ENCODE measurements around the gene ECHS1. TPM values are rescaled to one million over a fixed set of nuclear protein-coding genes. Genes with fewer than 3 reads are reported as not detected.
A peak's percentile ranks its signal among the peaks of the same experiment; 100 is the strongest.

The ECHS1 gene
- total RNA-seq, 1 donor from 2014 or later = 69.8 TPM

GRCh38 chr10:133401981-133402725, 29.0 kb upstream of the ECHS1 start:
- no peak overlapping the region for H3K4me3 Mint-ChIP-seq
- no peaks in the 10 kb centered on the region for H3K9me3 Mint-ChIP-seq
- H3K27me3 Mint-ChIP-seq (ENCODE audit: low read depth) = no peaks in the 10 kb centered on the region
- TF ChIP-seq CTCF (IDR thresholded peaks at IDR 0.05; ENCODE audit: unreplicated experiment) = no peak
- peaks cover 43% of the 10 kb centered on the region for H3K36me3 Mint-ChIP-seq
- no peak overlapping the region for H3K27ac Mint-ChIP-seq
- H3K4me1 Mint-ChIP-seq = peaks cover 15% of the 10 kb centered on the region
- peak in 1 of 2 experiments; percentile 33 for DNase-seq (ENCODE audit: low spot score in 2 of 2, unreplicated experiment in 2 of 2)

- no peak for TF ChIP-seq CTCF (IDR thresholded peaks at IDR 0.05; ENCODE audit: unreplicated experiment)
- peak in 1 of 2 experiments; percentile 36 for DNase-seq (ENCODE audit: low spot score in 2 of 2, unreplicated experiment in 2 of 2)
- H3K36me3 Mint-ChIP-seq = peaks cover 39% of the 10 kb centered on the region
- no peaks in the 10 kb centered on the region for H3K27me3 Mint-ChIP-seq (ENCODE audit: low read depth)
- no peaks in the 10 kb centered on the region for H3K9me3 Mint-ChIP-seq
- peaks cover 15% of the 10 kb centered on the region for H3K4me1 Mint-ChIP-seq
- H3K4me3 Mint-ChIP-seq = no peak overlapping the region
- no peak overlapping the region for H3K27ac Mint-ChIP-seq
Measured at GRCh38 chr10:133401500-133401899, 28.3 kb upstream of the ECHS1 start.

GRCh38 chr10:133400624-133401424, 27.7 kb upstream of the ECHS1 start:
- Mint-ChIP-seq H3K36me3 (peaks cover 38% of the 10 kb centered on the region), H3K27ac (no peak overlapping the region), H3K27me3 (ENCODE audit: low read depth) (no peaks in the 10 kb centered on the region), H3K4me3 (no peak overlapping the region), H3K4me1 (peaks cover 13% of the 10 kb centered on the region), H3K9me3 (no peaks in the 10 kb centered on the region)
- TF ChIP-seq CTCF (IDR thresholded peaks at IDR 0.05; ENCODE audit: unreplicated experiment) = no peak
- no peak for DNase-seq (ENCODE audit: low spot score in 2 of 2, unreplicated experiment in 2 of 2)

- Mint-ChIP-seq H3K27me3 (ENCODE audit: low read depth) (no peaks in the 10 kb centered on the region), H3K4me3 (no peak overlapping the region), H3K27ac (no peak overlapping the region), H3K9me3 (no peaks in the 10 kb centered on the region), H3K4me1 (peaks cover 11% of the 10 kb centered on the region), H3K36me3 (peaks cover 28% of the 10 kb centered on the region)
- no peak for TF ChIP-seq CTCF (IDR thresholded peaks at IDR 0.05; ENCODE audit: unreplicated experiment)
- DNase-seq (ENCODE audit: low spot score in 2 of 2, unreplicated experiment in 2 of 2) = peak in 1 of 2 experiments; percentile 30
Measured at GRCh38 chr10:133399123-133399601, 26.0 kb upstream of the ECHS1 start.

- H3K27ac Mint-ChIP-seq = no peak overlapping the region
Measured at GRCh38 chr10:133397938-133398337, 24.8 kb upstream of the ECHS1 start.

More at GRCh38 chr10:133397938-133398337, 24.8 kb upstream of the ECHS1 start:
- H3K27me3 Mint-ChIP-seq (ENCODE audit: low read depth) = no peaks in the 10 kb centered on the region
- no peaks in the 10 kb centered on the region for H3K9me3 Mint-ChIP-seq
- no peak for TF ChIP-seq CTCF (IDR thresholded peaks at IDR 0.05; ENCODE audit: unreplicated experiment)
- peak in 1 of 2 experiments; percentile 16 for DNase-seq (ENCODE audit: low spot score in 2 of 2, unreplicated experiment in 2 of 2)
- H3K4me1 Mint-ChIP-seq = peaks cover 13% of the 10 kb centered on the region
- H3K36me3 Mint-ChIP-seq = peaks cover 21% of the 10 kb centered on the region
- no peak overlapping the region for H3K4me3 Mint-ChIP-seq

All from mesothelial cell of epicardium (in vitro differentiated cells).